ENCODE results near the gene SCGB1C1.
A peak's percentile ranks its signal among the peaks of the same experiment; 100 is the strongest.
"Not testable (repeated sequence)": the region's sequence is repeated elsewhere in the genome, so short reads cannot be mapped to it uniquely, and the experiment has no call there.

Gene SCGB1C1

DNA sequence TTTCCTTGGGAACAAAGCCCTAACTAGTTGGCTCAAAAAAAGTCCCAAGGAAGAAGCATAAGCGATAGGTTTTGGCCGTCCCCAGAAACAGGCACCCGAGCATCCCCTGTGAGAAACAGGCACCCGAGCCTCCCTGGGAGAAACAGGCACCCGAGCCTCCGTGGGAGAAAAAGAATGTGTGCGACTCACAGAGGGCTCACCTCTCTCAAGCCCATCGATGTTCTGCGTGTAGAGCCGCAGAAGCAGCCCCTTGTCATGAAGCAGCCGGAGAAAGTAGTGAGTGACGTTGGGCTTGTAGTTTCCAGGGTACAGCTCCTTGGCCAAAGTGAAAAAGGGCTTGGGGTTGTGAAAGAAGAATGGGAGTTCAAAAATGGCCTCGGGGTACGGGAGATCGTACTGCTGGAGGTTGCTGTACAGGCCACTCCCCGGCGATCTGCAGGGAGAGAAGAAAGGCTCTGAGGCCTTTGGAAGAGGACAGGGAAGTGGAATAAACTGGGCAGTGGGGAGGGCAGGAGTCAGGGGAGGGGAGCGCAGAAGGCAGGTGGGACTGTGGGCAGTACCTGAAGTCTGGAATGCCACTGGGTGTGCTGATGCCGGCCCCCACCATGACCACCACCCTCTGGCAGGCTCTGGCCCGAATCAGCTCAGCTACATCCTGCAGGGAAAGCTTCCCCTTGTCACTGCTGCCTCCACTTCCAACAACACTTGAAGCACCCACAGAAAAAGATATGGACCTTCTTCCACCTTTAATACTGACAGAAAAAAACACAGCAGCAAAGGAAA is 40.1 kb downstream of the SCGB1C1 start:
- H3K27me3 ChIP-seq (ENCODE audit: insufficient read depth, low read length), result no peaks in the 10 kb centered on the region
- peaks cover 30% of the 10 kb centered on the region for H3K79me2 ChIP-seq (ENCODE audit: control insufficient read depth, insufficient read depth, low read length, unreplicated experiment)
- H3K4me1 ChIP-seq (ENCODE audit: control insufficient read depth, insufficient read depth, low read length, unreplicated experiment), result peaks cover 4% of the 10 kb centered on the region
- H3K36me3 ChIP-seq (ENCODE audit: insufficient read depth, low read length), result peaks cover 7% of the 10 kb centered on the region; the same call in 1 of the 2 replicates
- no peak overlapping the region for H3K27ac ChIP-seq (ENCODE audit: low read depth, low read length)
- H3K4me3 ChIP-seq (ENCODE audit: low read depth, low read length), result no peak overlapping the region
- H2AFZ ChIP-seq (ENCODE audit: low read length, unreplicated experiment), result no peak overlapping the region

DNA sequence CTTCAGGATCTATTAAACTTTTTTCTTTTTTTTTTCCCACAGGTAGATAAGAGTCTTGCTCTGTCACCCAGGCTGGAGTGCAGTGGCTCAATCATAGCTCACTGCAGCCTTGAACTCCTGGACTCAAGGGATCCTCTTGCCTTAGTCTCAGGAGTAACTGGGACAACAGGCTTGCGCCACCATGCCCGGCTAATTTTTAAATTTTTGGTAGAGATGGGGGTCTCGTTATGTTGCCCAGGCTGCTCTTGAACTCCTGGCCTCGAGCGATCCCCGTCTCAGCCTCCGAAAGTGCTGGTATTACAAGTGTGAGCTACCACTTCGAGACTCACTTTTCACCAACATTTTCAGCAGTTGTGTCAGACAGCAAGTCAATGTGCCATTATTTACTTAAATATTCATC is 42.3 kb downstream of the SCGB1C1 start:
- H3K4me3 ChIP-seq (ENCODE audit: low read depth, low read length), result peak overlapping the region; percentile 92
- H3K79me2 ChIP-seq (ENCODE audit: control insufficient read depth, insufficient read depth, low read length, unreplicated experiment), result peaks cover 47% of the 10 kb centered on the region
- peak overlapping the region; percentile 96 for H2AFZ ChIP-seq (ENCODE audit: low read length, unreplicated experiment)
- no peaks in the 10 kb centered on the region for H3K27me3 ChIP-seq (ENCODE audit: insufficient read depth, low read length)
- H3K36me3 ChIP-seq (ENCODE audit: insufficient read depth, low read length), result 0 out of 2 replicates have a peak, but pooled peaks cover 5% of the 10 kb centered on the region
- peak overlapping the region; percentile 49; the same call in 1 of the 2 replicates for H3K27ac ChIP-seq (ENCODE audit: low read depth, low read length)
- H3K4me1 ChIP-seq (ENCODE audit: control insufficient read depth, insufficient read depth, low read length, unreplicated experiment), result peaks cover 13% of the 10 kb centered on the region

DNA sequence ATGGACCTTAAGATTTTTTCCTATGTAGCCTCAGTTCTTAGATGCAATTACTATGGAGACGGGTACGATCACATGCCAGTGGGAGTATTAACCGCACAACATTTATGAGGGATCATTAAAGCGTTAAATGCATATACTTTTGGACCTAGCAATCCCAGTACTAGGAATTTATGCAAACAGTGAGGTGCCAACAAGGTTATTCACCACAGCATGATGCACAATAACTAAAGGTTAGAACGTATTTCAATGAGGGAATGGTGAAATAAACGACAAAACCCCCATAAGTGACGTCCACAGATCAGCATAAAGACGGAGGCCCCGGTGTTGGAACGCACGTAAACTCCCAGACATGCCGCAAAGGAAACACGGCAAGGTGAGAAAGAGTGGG is 42.7 kb downstream of the SCGB1C1 start:
- peak overlapping the region; percentile 96 for H2AFZ ChIP-seq (ENCODE audit: low read length, unreplicated experiment)
- no peaks in the 10 kb centered on the region for H3K27me3 ChIP-seq (ENCODE audit: insufficient read depth, low read length)
- H3K27ac ChIP-seq (ENCODE audit: low read depth, low read length), result peak overlapping the region; percentile 49
- peaks cover 50% of the 10 kb centered on the region for H3K79me2 ChIP-seq (ENCODE audit: control insufficient read depth, insufficient read depth, low read length, unreplicated experiment)
- H3K4me3 ChIP-seq (ENCODE audit: low read depth, low read length), result peak overlapping the region; percentile 92
- H3K4me1 ChIP-seq (ENCODE audit: control insufficient read depth, insufficient read depth, low read length, unreplicated experiment), result peaks cover 13% of the 10 kb centered on the region
- 0 out of 2 replicates have a peak, but pooled peaks cover 5% of the 10 kb centered on the region for H3K36me3 ChIP-seq (ENCODE audit: insufficient read depth, low read length)

DNA sequence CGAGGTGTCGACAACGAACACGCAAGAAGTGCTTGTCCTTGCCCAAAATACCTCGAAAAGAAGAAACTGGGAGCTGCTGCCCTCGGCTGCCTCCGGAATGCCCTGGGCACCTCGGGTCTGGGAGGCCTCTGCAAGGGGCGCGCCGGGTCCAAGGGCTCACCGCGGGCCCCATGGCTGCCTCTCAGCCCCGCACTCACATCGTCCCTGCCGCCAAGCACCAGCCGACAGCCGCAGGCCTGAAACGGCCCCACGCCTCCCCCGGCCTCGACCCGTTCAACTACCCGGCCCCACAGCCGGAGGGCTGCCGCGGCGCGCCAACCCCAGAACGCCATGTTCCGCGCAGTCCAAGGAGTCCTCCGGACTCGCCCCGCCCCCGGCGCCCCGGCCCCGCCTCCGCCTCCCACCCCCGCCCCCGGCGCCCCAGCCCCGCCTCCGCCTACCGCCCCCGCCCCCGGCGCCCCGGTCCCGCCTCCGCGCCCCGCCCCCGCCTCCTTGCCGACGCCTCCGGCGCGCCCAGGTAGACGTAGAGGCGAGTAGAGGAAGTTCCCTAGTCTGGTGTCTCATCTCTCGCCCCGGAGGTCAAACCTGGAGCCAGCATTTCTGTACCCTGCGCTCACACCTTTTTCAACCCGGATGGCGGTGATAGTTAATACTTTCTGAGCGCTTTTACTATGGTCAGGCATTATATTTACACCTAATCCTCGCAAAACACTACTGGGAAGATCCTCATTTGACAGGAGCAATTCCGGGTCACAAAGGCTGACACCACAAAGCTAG is 43.3 kb downstream of the SCGB1C1 start, which contains the start of gene SIRT3:
TSS of gene SIRT3 (minus strand) at position 346 of the 777 bp plus-strand sequence. CDS start at position 332, 14 bp downstream.
- Histone ChIP-seq H3K27me3 (ENCODE audit: insufficient read depth, low read length) (no peaks in the 10 kb centered on the region), H2AFZ (ENCODE audit: low read length, unreplicated experiment) (peak within 1 kb of the TSS; percentile 96), H3K36me3 (ENCODE audit: insufficient read depth, low read length) (0 out of 2 replicates have a peak, but pooled peaks cover 5% of the 10 kb centered on the region), H3K79me2 (ENCODE audit: control insufficient read depth, insufficient read depth, low read length, unreplicated experiment) (peaks cover 52% of the 10 kb centered on the region), H3K4me1 (ENCODE audit: control insufficient read depth, insufficient read depth, low read length, unreplicated experiment) (peaks cover 13% of the 10 kb centered on the region), H3K4me3 (ENCODE audit: low read depth, low read length) (peak within 1 kb of the TSS; percentile 92), H3K27ac (ENCODE audit: low read depth, low read length) (peak within 1 kb of the TSS; percentile 92)

DNA sequence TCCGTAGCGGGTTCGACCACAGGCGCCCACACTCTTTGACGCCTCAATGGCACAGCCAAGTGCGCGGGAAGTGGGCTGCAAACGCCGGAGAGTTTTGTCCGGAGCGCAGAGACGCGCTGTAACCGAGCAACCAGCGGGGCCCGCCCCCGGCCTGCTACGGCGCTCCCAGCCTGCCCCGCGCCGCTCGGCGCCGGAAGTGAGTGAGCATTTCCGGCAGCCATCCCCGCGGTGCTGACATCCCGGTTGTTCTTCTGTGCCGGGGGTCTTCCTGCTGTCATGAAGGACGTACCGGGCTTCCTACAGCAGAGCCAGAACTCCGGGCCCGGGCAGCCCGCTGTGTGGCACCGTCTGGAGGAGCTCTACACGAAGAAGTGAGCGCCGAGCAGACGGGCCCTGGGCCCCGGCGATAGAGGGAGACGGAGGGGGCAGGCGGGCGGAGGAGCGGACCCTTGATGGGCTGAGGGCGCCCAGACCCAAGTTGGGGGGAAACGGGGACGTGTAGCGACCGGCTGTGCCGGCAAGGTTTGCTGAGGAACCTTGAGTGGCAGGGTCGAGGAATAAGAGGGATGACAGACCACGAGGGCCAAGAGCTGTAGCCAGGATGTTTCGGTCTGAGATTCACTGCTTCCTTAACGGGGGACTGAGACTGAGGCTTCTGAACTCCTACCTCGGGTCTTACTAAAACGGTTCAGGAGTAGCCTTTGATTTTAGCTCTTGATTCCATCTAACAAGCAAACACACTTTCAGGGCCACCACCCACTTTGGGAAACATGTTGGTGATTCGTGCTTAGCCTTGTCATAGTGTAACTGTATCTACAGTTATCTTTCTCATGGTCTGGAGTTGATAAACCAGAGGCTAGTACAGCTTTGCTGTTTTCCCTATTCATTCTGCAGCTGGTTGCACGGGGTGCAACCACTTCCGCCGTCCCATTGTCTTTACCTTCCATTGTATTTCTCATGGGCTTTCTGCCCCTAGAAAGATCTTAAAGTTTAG is 44.2 kb downstream of the SCGB1C1 start, which contains the start of gene PSMD13:
TSS of gene PSMD13 (plus strand) at position 203 of the 994 bp plus-strand sequence. CDS start at position 277, 74 bp downstream.
- H3K36me3 ChIP-seq (ENCODE audit: insufficient read depth, low read length), result 0 out of 2 replicates have a peak, but pooled peaks cover 5% of the 10 kb centered on the region
- peaks cover 56% of the 10 kb centered on the region for H3K79me2 ChIP-seq (ENCODE audit: control insufficient read depth, insufficient read depth, low read length, unreplicated experiment)
- peak within 1 kb of the TSS; percentile 96 for H2AFZ ChIP-seq (ENCODE audit: low read length, unreplicated experiment)
- H3K27me3 ChIP-seq (ENCODE audit: insufficient read depth, low read length), result no peaks in the 10 kb centered on the region
- H3K4me1 ChIP-seq (ENCODE audit: control insufficient read depth, insufficient read depth, low read length, unreplicated experiment), result peaks cover 13% of the 10 kb centered on the region
- H3K4me3 ChIP-seq (ENCODE audit: low read depth, low read length), result peak within 1 kb of the TSS; percentile 92
- peak within 1 kb of the TSS; percentile 92 for H3K27ac ChIP-seq (ENCODE audit: low read depth, low read length)

DNA sequence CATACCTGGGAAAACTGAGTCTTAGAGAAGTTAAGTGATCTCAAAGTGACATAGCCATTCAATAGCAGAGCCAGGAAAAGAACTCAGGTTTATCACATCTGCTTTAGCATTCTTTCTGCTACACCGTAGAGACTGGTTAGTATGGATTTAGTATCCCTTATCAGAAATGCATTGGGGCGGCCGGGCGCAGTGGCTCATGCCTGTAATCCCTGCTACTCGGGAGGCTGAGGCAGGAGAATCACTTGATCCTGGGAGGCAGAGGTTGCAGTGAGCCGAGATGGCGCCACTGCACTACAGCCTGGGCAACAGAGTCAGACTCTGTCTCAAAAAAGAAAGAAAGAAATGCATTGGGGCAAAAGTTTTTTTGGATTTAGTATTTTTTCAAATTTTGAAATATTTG is 45.5 kb downstream of the SCGB1C1 start:
- H3K27me3 ChIP-seq (ENCODE audit: insufficient read depth, low read length); H2AFZ ChIP-seq (ENCODE audit: low read length, unreplicated experiment); H3K27ac ChIP-seq (ENCODE audit: low read depth, low read length); H3K36me3 ChIP-seq (ENCODE audit: insufficient read depth, low read length): not testable (repeated sequence)
- Histone ChIP-seq H3K4me1 (ENCODE audit: control insufficient read depth, insufficient read depth, low read length, unreplicated experiment) (peaks cover 13% of the 10 kb centered on the region), H3K79me2 (ENCODE audit: control insufficient read depth, insufficient read depth, low read length, unreplicated experiment) (peaks cover 56% of the 10 kb centered on the region), H3K4me3 (ENCODE audit: low read depth, low read length) (peak overlapping the region; percentile 92)

DNA sequence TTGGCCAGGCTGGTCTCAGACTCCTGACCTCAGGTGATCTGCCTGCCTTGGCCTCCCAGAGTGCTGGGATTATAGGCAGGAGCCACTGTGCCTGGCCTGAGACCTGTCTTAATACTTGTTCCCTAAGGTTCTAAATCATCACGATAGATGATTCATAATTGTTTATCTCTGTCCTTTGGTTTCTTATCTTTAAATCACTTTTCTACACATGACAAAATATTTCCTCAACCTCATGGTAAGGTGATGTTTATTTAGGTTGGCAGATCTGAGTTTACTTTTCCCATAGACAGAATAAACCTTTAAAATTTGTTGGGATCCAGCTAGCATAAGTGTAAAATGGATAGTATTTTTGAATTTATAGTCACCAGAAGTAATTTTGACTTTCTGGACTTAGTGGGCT is 47.4 kb downstream of the SCGB1C1 start:
- H3K27ac ChIP-seq (ENCODE audit: low read depth, low read length), result no peak overlapping the region
- H3K4me1 ChIP-seq (ENCODE audit: control insufficient read depth, insufficient read depth, low read length, unreplicated experiment), result peaks cover 13% of the 10 kb centered on the region
- no peaks in the 10 kb centered on the region for H3K27me3 ChIP-seq (ENCODE audit: insufficient read depth, low read length)
- H3K36me3 ChIP-seq (ENCODE audit: insufficient read depth, low read length), result peaks cover 7% of the 10 kb centered on the region; the same call in 1 of the 2 replicates
- no peak overlapping the region for H2AFZ ChIP-seq (ENCODE audit: low read length, unreplicated experiment)
- H3K4me3 ChIP-seq (ENCODE audit: low read depth, low read length), result no peak overlapping the region
- H3K79me2 ChIP-seq (ENCODE audit: control insufficient read depth, insufficient read depth, low read length, unreplicated experiment), result peaks cover 48% of the 10 kb centered on the region

DNA sequence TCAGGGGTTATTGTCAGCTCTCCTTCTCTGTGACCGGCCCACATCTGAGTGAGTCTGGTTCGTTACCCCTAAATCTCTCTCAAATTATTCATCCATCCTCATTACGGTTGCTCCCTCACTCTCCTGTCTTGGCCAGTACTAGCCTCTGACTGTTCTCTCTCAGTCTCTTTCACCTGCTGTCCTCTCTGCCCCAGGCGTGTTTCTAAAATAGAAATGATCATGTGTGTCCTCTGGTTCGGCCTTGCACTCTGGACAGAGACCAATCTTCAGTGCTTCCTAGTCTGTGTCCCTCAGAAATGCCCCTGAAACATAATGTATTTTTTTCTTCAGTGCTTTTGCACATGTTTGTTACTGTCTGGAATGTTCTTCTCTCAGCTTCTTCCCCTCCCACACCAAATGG is 48.8 kb downstream of the SCGB1C1 start:
- Histone ChIP-seq H3K4me1 (ENCODE audit: control insufficient read depth, insufficient read depth, low read length, unreplicated experiment) (peaks cover 13% of the 10 kb centered on the region), H3K4me3 (ENCODE audit: low read depth, low read length) (no peak overlapping the region), H3K79me2 (ENCODE audit: control insufficient read depth, insufficient read depth, low read length, unreplicated experiment) (peaks cover 47% of the 10 kb centered on the region), H3K27me3 (ENCODE audit: insufficient read depth, low read length) (no peaks in the 10 kb centered on the region), H3K27ac (ENCODE audit: low read depth, low read length) (no peak overlapping the region), H3K36me3 (ENCODE audit: insufficient read depth, low read length) (peaks cover 7% of the 10 kb centered on the region; the same call in 1 of the 2 replicates), H2AFZ (ENCODE audit: low read length, unreplicated experiment) (no peak overlapping the region)

Measured in ACC112 (cell line).